NT2/D1 (cell line): ENCODE measurements around the gene ANTXRL.
"Not testable (repeated sequence)": the region's sequence is repeated elsewhere in the genome, so short reads cannot be mapped to it uniquely, and the experiment has no call there.

ENCODE experiments used
- DNase-seq: peaks from one replicate; pipeline ENCODE4 v3.0.0-alpha.2; 2011; ENCODE audit warnings: low read depth, low spot score
- H3K27me3 ChIP-seq: 2 replicates; pipeline ENCODE4 v1.6.0; 2011; ENCODE audit warnings: mild to moderate bottlenecking; ENCODE audit not compliant: insufficient read length, insufficient read depth
- H3K36me3 ChIP-seq: 2 replicates; pipeline ENCODE4 v1.6.1; 2011; ENCODE audit warnings: mild to moderate bottlenecking, low read length, mixed read lengths; ENCODE audit not compliant: insufficient read depth, insufficient read length
- H3K4me1 ChIP-seq: 2 replicates; pipeline ENCODE4 v1.5.1; 2011; ENCODE audit not compliant: insufficient read depth, insufficient read length
- H3K4me3 ChIP-seq: 2 replicates; pipeline ENCODE4 v1.5.1; 2011; ENCODE audit warnings: low read depth; ENCODE audit not compliant: insufficient read length
- H3K9ac ChIP-seq: 2 replicates; pipeline ENCODE4 v1.6.0; 2011; ENCODE audit warnings: low read depth; ENCODE audit not compliant: insufficient read length
- H3K9me3 ChIP-seq: 2 replicates; pipeline ENCODE4 v1.5.1; 2011; ENCODE audit warnings: mild to moderate bottlenecking, low read length; ENCODE audit not compliant: insufficient read depth
- SUZ12 ChIP-seq: IDR thresholded peaks from 2 replicates; pipeline ENCODE4 v1.6.1; 2011; ENCODE audit not compliant: insufficient read length, insufficient read depth; ENCODE audit errors: extremely low read depth
- YY1 ChIP-seq: IDR thresholded peaks from 2 replicates; pipeline ENCODE4 v1.6.1; 2011; ENCODE audit not compliant: insufficient read length, insufficient read depth
- ZNF274 ChIP-seq: IDR thresholded peaks from 2 replicates; pipeline ENCODE4 v1.6.1; 2011; ENCODE audit warnings: mild to moderate bottlenecking, low read depth, low read length

The ANTXRL gene

DNA sequence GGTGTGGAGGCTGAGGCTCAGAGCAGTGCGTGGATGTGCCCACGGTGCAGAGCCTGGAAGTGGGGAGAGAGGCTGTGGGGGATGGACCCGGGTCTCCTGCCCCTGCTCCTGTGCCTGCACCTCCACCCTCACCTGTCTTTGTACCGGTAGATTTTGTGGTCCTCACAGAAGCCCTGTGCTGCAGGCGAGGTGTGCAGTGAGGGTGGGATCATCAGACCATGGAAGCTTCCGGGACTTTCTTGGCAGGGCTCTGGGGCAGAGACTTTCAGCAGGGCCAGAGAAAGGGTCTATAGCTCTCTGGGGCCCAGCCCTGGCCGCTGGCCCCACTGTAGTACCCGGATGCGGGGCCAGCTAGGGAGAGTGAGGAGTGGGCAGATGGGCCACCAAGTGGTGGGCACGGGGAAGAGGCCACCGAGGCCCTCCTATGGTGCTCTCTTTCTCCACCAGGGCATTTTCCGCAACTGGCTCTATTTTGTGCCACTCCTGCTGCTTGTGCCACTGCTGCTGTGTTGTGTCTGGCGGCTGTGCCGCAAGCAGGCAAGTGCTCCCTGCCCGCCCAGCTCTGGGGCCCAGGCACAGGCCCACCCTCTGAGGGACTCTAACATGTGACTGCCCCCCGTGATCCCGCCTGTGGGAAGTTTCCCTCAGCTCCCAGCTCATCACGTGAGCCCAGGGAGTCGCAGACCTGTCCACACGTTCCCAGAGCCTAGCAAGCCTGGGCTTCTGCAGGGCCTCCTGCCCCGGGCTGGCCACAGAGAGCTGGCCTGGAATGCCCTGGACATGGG lies 22.1 kb downstream of the ANTXRL start:
- H3K4me1 ChIP-seq, result peaks cover 5% of the 10 kb centered on the region
- TF ChIP-seq YY1, result no peak
- TF ChIP-seq ZNF274, result no peak
- no peak for TF ChIP-seq SUZ12

DNA sequence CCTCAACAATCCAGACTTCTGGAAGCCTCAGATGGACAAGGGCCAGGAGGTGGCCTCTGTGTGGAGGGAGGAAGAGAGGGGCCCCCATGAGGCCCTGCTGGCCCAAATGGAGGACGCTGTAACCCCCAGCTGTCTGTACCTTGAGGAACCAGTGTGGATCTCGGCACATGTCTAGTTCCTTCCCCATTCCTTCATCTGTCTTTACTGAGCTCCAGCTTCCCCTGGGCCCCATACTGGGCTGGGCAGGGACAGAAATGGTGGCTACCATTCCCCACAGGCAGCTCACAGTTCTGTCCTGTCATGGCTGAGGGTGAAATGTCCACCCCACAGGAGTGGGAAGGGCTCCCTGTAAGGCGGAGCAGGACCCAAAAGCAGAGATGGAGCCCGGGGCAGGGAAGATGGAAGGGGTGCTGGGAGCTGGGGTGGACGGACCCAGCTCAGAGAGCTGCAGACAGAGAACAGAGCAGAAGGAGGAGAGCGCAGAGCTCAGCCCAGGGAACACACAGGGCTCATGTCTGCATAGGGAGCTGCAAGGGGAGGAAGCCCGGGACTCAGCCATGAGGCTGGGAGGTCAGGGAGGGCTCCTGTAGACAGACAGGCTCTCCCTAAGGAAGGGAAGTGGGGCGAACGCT lies 22.8 kb downstream of the ANTXRL start:
- Histone ChIP-seq H3K9me3 (no peaks in the 10 kb centered on the region), H3K36me3 (no peaks in the 10 kb centered on the region), H3K27me3 (no peaks in the 10 kb centered on the region)

More for the DNA sequence above, 22.1 kb downstream of the ANTXRL start:
- no peak for DNase-seq
- Histone ChIP-seq H3K36me3 (no peaks in the 10 kb centered on the region), H3K27me3 (no peaks in the 10 kb centered on the region), H3K9me3 (no peaks in the 10 kb centered on the region), H3K9ac (no peak overlapping the region), H3K4me3 (no peak overlapping the region)

DNA sequence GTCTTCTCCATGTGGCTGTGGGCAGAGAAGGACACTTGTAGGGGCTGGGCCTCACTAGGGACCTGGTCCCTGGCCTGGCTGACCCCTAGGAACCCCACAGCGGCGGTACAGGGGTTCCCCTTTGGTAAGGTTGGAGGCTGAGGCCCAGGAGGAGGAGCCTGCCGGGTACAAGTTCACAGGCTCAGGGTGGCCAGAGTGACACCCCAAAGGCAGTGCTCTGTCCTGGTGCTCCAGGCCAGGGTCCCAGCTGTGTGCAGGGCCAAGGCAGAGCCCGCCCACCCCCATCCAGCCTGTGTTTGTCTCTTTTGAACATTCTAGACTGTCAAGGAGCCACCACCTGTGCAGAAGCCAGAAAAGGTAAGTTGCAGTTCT lies 23.3 kb downstream of the ANTXRL start:
- Histone ChIP-seq H3K27me3 (no peaks in the 10 kb centered on the region), H3K9me3 (no peaks in the 10 kb centered on the region), H3K4me3 (no peak overlapping the region), H3K36me3 (no peaks in the 10 kb centered on the region), H3K9ac (no peak overlapping the region), H3K4me1 (peaks cover 5% of the 10 kb centered on the region)
- TF ChIP-seq YY1, result no peak
- TF ChIP-seq SUZ12, result no peak
- TF ChIP-seq ZNF274, result no peak
- DNase-seq, result no peak

More for the DNA sequence above, 22.8 kb downstream of the ANTXRL start:
- H3K4me3 ChIP-seq, result no peak overlapping the region
- no peak for DNase-seq
- no peak overlapping the region for H3K9ac ChIP-seq
- no peak for TF ChIP-seq ZNF274
- TF ChIP-seq SUZ12, result no peak
- no peak for TF ChIP-seq YY1
- H3K4me1 ChIP-seq, result peaks cover 5% of the 10 kb centered on the region

DNA sequence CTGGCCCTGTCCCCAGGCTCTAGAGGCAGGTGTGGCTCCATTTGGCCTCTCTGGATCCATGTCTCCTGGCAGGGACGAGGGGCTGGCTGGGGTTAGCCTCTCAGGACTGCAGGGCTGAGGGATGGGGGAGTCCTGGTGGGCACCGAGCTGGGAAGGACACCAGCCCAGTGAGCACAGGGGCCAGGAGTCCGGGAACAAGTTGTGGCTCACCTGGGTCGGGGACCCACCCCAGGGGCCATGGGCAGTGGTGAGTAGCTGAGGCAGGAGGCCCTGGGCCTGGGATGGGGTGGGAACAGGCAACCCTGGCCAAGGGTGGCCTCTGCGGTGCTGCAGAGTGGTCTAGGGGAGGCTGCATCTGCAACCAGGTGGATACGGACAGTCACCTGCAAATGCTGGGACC lies 24.1 kb downstream of the ANTXRL start:
- H3K27me3 ChIP-seq, result no peaks in the 10 kb centered on the region
- peaks cover 5% of the 10 kb centered on the region for H3K4me1 ChIP-seq
- no peak for DNase-seq
- no peaks in the 10 kb centered on the region for H3K36me3 ChIP-seq
- H3K4me3 ChIP-seq, result no peak overlapping the region
- no peaks in the 10 kb centered on the region for H3K9me3 ChIP-seq
- TF ChIP-seq ZNF274 (no peak), SUZ12 (no peak), YY1 (no peak)
- no peak overlapping the region for H3K9ac ChIP-seq

DNA sequence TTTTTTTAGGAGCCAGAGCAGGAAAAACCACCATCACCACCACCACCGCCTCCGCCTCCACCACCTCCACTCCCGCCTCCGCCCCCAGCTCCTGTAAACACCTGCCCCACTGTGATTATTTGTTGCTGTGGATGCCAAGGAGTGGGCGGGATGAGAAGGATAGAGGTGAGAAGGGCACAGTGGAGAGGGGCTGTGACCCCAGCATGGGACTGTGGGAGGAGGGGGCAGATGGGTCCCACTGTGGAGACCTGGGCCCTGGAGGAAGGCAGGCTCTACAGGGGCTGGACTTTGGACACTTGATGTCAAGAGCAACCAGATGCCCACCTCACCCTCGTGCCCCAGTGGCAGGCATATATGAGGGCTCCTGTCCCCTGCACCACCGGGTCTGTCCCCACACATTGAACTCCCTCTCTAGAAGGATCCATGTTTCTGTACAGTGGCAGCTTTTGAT lies 24.7 kb downstream of the ANTXRL start:
- no peaks in the 10 kb centered on the region for H3K27me3 ChIP-seq
- TF ChIP-seq YY1, result no peak
- no peak for TF ChIP-seq SUZ12
- TF ChIP-seq ZNF274, result no peak

DNA sequence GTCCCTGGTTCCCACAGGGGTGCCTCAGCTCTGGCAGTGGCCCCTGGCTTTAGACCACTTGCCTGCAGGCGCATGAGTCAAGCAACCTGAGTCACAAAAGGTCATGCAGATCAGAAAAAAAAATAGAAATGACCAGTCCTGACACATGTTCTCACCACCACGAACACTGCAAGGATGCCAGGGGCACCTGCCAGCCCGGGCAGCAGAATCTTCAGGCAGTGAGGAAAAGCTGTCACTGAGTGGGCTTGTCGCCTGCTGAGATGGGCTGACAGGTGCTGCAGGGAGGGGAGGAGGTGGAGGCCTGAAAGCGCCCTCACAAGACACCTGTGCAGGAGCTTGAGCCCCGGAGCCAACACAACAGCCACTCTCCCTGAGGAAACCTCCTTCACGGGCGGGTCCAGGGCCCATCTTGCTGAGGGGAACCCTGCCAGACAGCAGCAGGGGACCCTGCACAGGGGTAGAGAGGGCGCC lies 25.2 kb downstream of the ANTXRL start:
- DNase-seq, H3K36me3 ChIP-seq, H3K9me3 ChIP-seq, H3K9ac ChIP-seq, H3K27me3 ChIP-seq, H3K4me3 ChIP-seq, H3K4me1 ChIP-seq: not testable (repeated sequence)

More for the DNA sequence above, 24.7 kb downstream of the ANTXRL start:
- Histone ChIP-seq H3K36me3 (no peaks in the 10 kb centered on the region), H3K4me1 (peaks cover 5% of the 10 kb centered on the region), H3K9ac (no peak overlapping the region), H3K4me3 (no peak overlapping the region), H3K9me3 (no peaks in the 10 kb centered on the region)
- no peak for DNase-seq

DNA sequence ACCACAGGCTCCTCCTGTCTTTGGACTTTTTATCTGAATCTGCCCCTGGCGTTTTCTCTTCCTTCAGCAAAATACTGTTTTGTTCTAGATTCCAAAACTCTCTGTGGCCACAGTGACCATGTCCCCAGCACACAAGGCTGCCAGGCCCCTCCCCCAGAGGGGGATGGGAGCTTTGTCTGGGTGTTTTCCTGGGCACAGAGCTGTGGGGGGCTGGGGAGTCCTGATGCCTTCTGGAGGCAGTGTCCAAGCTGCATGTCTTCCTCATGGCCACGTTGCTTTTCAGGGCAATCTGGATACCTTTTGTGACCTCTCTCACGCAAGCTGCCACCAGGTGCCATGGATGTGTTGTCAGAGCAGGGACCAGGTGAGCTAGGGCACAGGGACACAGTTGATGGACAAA lies 26.2 kb downstream of the ANTXRL start:
- H3K27me3 ChIP-seq, result no peaks in the 10 kb centered on the region
- no peaks in the 10 kb centered on the region for H3K36me3 ChIP-seq
- H3K4me1 ChIP-seq, result peaks cover 5% of the 10 kb centered on the region
- no peak overlapping the region for H3K4me3 ChIP-seq
- no peak overlapping the region for H3K9ac ChIP-seq
- no peak for DNase-seq
- TF ChIP-seq YY1, result no peak
- H3K9me3 ChIP-seq, result no peaks in the 10 kb centered on the region
